ENCODE results near the gene DHX30.
A peak's percentile ranks its signal among the peaks of the same experiment; 100 is the strongest.

Gene DHX30

GRCh38 chr3:47841786-47842349 lies 38.9 kb downstream of the DHX30 start:
- H3K9ac ChIP-seq (ENCODE audit: insufficient read length, low read depth): peak overlapping the region; percentile 39
- DNase-seq (ENCODE audit: low read depth, low spot score): peak; percentile 62
- H3K27me3 ChIP-seq (ENCODE audit: insufficient read depth, insufficient read length): peaks cover 4% of the 10 kb centered on the region
- no peaks in the 10 kb centered on the region for H3K9me3 ChIP-seq (ENCODE audit: insufficient read depth, low read length)
- H3K36me3 ChIP-seq (ENCODE audit: insufficient read depth, insufficient read length, low read length): peaks cover 88% of the 10 kb centered on the region
- TF ChIP-seq YY1 (IDR thresholded peaks at IDR 0.05; ENCODE audit: insufficient read depth, insufficient read length): no peak
- TF ChIP-seq SUZ12 (IDR thresholded peaks at IDR 0.05; ENCODE audit: extremely low read depth, insufficient read depth, insufficient read length): no peak
- no peak overlapping the region for H3K4me3 ChIP-seq (ENCODE audit: insufficient read length, low read depth)
- H3K4me1 ChIP-seq (ENCODE audit: insufficient read depth, insufficient read length): peaks cover 33% of the 10 kb centered on the region

- no peak overlapping the region for H3K4me3 ChIP-seq (ENCODE audit: insufficient read length, low read depth)
- H3K36me3 ChIP-seq (ENCODE audit: insufficient read depth, insufficient read length, low read length): peaks cover 94% of the 10 kb centered on the region
- TF ChIP-seq SUZ12 (IDR thresholded peaks at IDR 0.05; ENCODE audit: extremely low read depth, insufficient read depth, insufficient read length): no peak
- TF ChIP-seq ZNF274 (IDR thresholded peaks at IDR 0.05; ENCODE audit: low read depth, low read length): no peak
- TF ChIP-seq YY1 (IDR thresholded peaks at IDR 0.05; ENCODE audit: insufficient read depth, insufficient read length): no peak
These were observed 43.4 kb downstream of the DHX30 start for GRCh38 chr3:47846186-47846879.

GRCh38 chr3:47846880-47847248 lies 43.9 kb downstream of the DHX30 start:
- peaks cover 4% of the 10 kb centered on the region for H3K27me3 ChIP-seq (ENCODE audit: insufficient read depth, insufficient read length)
- TF ChIP-seq SUZ12 (IDR thresholded peaks at IDR 0.05; ENCODE audit: extremely low read depth, insufficient read depth, insufficient read length): no peak
- TF ChIP-seq ZNF274 (IDR thresholded peaks at IDR 0.05; ENCODE audit: low read depth, low read length): no peak
- no peak for TF ChIP-seq YY1 (IDR thresholded peaks at IDR 0.05; ENCODE audit: insufficient read depth, insufficient read length)
- H3K36me3 ChIP-seq (ENCODE audit: insufficient read depth, insufficient read length, low read length): peaks cover 94% of the 10 kb centered on the region
- DNase-seq (ENCODE audit: low read depth, low spot score): no peak
- H3K9me3 ChIP-seq (ENCODE audit: insufficient read depth, low read length): no peaks in the 10 kb centered on the region
- H3K9ac ChIP-seq (ENCODE audit: insufficient read length, low read depth): no peak overlapping the region
- H3K4me1 ChIP-seq (ENCODE audit: insufficient read depth, insufficient read length): peaks cover 18% of the 10 kb centered on the region
- H3K4me3 ChIP-seq (ENCODE audit: insufficient read length, low read depth): no peak overlapping the region

More at GRCh38 chr3:47846186-47846879, 43.4 kb downstream of the DHX30 start:
- no peak overlapping the region for H3K9ac ChIP-seq (ENCODE audit: insufficient read length, low read depth)
- no peak for DNase-seq (ENCODE audit: low read depth, low spot score)
- H3K27me3 ChIP-seq (ENCODE audit: insufficient read depth, insufficient read length): peaks cover 4% of the 10 kb centered on the region
- no peaks in the 10 kb centered on the region for H3K9me3 ChIP-seq (ENCODE audit: insufficient read depth, low read length)
- H3K4me1 ChIP-seq (ENCODE audit: insufficient read depth, insufficient read length): peaks cover 22% of the 10 kb centered on the region

- H3K9ac ChIP-seq (ENCODE audit: insufficient read length, low read depth): no peak overlapping the region
- peaks cover 4% of the 10 kb centered on the region for H3K27me3 ChIP-seq (ENCODE audit: insufficient read depth, insufficient read length)
- H3K36me3 ChIP-seq (ENCODE audit: insufficient read depth, insufficient read length, low read length): peaks cover 97% of the 10 kb centered on the region
- peaks cover 18% of the 10 kb centered on the region for H3K4me1 ChIP-seq (ENCODE audit: insufficient read depth, insufficient read length)
- DNase-seq (ENCODE audit: low read depth, low spot score): no peak
- no peaks in the 10 kb centered on the region for H3K9me3 ChIP-seq (ENCODE audit: insufficient read depth, low read length)
- no peak for TF ChIP-seq SUZ12 (IDR thresholded peaks at IDR 0.05; ENCODE audit: extremely low read depth, insufficient read depth, insufficient read length)
- TF ChIP-seq ZNF274 (IDR thresholded peaks at IDR 0.05; ENCODE audit: low read depth, low read length): no peak
- TF ChIP-seq YY1 (IDR thresholded peaks at IDR 0.05; ENCODE audit: insufficient read depth, insufficient read length): no peak
- no peak overlapping the region for H3K4me3 ChIP-seq (ENCODE audit: insufficient read length, low read depth)
These were observed 44.3 kb downstream of the DHX30 start for GRCh38 chr3:47847260-47847659.

- H3K9ac ChIP-seq (ENCODE audit: insufficient read length, low read depth): no peak overlapping the region
- TF ChIP-seq ZNF274 (IDR thresholded peaks at IDR 0.05; ENCODE audit: low read depth, low read length) (no peak), SUZ12 (IDR thresholded peaks at IDR 0.05; ENCODE audit: extremely low read depth, insufficient read depth, insufficient read length) (no peak), YY1 (IDR thresholded peaks at IDR 0.05; ENCODE audit: insufficient read depth, insufficient read length) (no peak)
These were observed 45.0 kb downstream of the DHX30 start for GRCh38 chr3:47847801-47848518.

GRCh38 chr3:47848599-47849117 lies 45.7 kb downstream of the DHX30 start:
- Histone ChIP-seq H3K4me3 (ENCODE audit: insufficient read length, low read depth) (no peak overlapping the region), H3K9me3 (ENCODE audit: insufficient read depth, low read length) (no peaks in the 10 kb centered on the region), H3K36me3 (ENCODE audit: insufficient read depth, insufficient read length, low read length) (peaks cover 98% of the 10 kb centered on the region), H3K9ac (ENCODE audit: insufficient read length, low read depth) (no peak overlapping the region), H3K4me1 (ENCODE audit: insufficient read depth, insufficient read length) (peaks cover 8% of the 10 kb centered on the region), H3K27me3 (ENCODE audit: insufficient read depth, insufficient read length) (peaks cover under 1% of the 10 kb centered on the region)
- TF ChIP-seq ZNF274 (IDR thresholded peaks at IDR 0.05; ENCODE audit: low read depth, low read length): no peak
- no peak for TF ChIP-seq SUZ12 (IDR thresholded peaks at IDR 0.05; ENCODE audit: extremely low read depth, insufficient read depth, insufficient read length)
- TF ChIP-seq YY1 (IDR thresholded peaks at IDR 0.05; ENCODE audit: insufficient read depth, insufficient read length): no peak
- no peak for DNase-seq (ENCODE audit: low read depth, low spot score)

More at GRCh38 chr3:47847801-47848518, 45.0 kb downstream of the DHX30 start:
- no peaks in the 10 kb centered on the region for H3K9me3 ChIP-seq (ENCODE audit: insufficient read depth, low read length)
- no peak for DNase-seq (ENCODE audit: low read depth, low spot score)
- H3K4me1 ChIP-seq (ENCODE audit: insufficient read depth, insufficient read length): peaks cover 12% of the 10 kb centered on the region
- peaks cover 2% of the 10 kb centered on the region for H3K27me3 ChIP-seq (ENCODE audit: insufficient read depth, insufficient read length)
- peaks cover 99% of the 10 kb centered on the region for H3K36me3 ChIP-seq (ENCODE audit: insufficient read depth, insufficient read length, low read length)
- H3K4me3 ChIP-seq (ENCODE audit: insufficient read length, low read depth): no peak overlapping the region
